KG1 (cell line): ENCODE measurements around the gene WNK2.
"Not testable (repeated sequence)": the region's sequence is repeated elsewhere in the genome, so short reads cannot be mapped to it uniquely, and the experiment has no call there.

Experiments
- DNase-seq: peaks from one replicate; lab custom pipeline; 2025; lab: John Stamatoyannopoulos, UW

WNK2 gene

GRCh38 chr9:93183663-93184431 lies at the start of gene WNK2:
WNK2 (plus strand) TSS chr9:93184139; CDS start chr9:93184930, 791 bp downstream.
- DNase-seq, result no peak

DNA sequence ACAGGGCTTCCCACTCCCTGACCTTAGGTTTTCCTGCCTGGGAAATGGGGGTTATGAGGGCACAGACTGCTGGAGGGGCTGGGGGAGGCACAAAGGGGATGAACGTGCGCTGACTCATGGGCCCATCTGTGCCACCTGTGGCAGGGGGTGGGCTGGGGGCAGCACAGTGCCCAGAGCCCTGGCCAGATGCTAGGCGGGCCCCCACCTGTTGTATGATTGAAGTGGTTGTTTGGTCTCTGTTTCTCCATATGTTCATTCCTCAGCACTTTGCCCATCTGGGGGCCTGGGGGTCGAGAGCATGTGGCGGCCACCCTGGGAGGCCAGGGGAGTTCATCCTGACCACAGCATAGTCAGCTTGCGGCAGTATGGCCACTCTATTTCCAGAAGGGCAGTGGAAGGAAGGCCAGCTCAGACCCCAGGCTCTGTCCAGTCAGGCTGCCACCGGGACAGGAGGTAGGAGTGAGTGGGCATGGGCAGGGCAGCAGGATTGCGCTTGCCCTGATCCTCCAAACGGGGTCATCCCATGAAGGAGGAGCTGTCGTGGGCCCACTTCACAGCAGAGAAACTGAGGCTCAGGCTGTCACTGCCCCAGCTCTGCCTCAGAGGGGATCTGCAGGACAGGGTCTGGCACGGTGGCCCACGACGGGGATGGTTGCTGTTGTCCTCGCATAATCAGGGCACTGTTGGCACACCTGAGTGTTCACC lies 49.0 kb upstream of the WNK2 start:
- no peak for DNase-seq

DNA sequence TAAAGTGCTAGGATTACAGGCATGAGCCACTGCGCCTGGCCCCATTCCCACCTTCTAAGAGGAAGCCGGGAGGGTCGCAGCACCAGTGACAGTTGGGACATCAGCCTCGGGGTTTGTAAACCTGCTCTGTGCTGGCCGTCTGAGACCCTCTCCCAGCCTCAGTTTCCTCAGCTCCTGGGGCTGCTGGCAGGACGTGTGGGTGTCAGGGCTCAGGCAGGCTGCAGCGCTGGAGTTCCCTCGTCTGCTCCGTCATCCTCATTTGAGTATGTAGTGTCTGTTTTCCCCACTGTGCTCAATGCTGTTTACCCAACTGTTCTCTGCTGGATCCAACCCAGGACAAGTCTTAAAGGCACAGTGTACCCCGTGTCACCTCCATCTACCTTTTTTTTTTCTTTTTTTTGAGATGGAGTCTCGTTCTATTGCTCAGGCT lies 47.9 kb upstream of the WNK2 start:
- no peak for DNase-seq

DNA sequence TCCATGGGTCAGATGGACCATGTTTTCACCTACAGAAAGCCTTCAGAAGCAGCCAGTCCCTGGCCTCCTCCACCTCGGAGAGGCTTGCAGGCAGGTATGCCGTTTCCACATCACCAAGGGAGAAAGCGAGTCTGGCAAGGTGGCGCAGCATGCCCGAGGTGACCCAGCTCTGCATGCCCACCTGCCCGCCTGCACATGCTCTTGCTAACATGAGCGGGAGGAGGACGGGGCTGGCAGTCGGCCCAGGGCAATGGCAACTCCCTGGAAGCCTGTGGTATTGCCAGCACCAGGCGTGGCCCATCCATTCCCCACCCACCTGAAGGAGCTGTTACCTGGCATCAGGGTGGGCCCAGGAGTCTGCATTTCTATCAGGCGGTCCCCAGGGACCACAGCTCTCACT lies 46.6 kb upstream of the WNK2 start:
- DNase-seq, result no peak

DNA sequence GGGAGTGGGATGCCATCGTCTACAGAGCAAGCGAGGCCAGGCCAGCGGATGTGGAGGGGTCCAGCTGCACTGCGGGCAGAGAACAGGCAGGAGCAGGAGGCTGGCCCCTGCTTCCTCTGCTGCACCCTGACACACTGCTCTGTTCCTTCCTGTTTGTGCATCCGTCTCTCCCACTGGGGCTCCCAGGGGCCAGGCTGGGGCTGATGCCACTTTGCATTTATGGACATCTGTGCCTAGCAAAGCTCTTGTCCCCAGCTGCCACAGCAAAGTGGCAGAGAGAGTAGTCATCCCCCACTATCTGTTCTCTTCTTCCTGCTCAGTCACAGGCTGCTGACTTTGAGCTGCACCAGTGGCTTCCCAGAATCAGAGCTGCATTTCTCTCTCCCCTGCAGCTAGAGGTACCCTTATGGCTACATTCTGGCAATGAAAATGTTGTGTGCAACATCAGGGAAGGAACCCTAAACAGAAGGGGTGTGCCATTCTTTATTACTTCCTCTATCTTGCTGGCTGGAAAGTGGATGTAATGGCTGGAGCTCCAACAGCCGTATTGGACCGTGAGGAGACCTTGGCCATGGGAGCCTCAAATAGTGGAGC lies 45.7 kb upstream of the WNK2 start:
- DNase-seq, result no peak

- DNase-seq, result no peak
Observed at GRCh38 chr9:93139365-93140182, 44.4 kb upstream of the WNK2 start.

- DNase-seq, result no peak
Observed at GRCh38 chr9:93141771-93142483, 42.0 kb upstream of the WNK2 start.

GRCh38 chr9:93143830-93144530 lies 40.0 kb upstream of the WNK2 start:
- peak; percentile 16 for DNase-seq

DNA sequence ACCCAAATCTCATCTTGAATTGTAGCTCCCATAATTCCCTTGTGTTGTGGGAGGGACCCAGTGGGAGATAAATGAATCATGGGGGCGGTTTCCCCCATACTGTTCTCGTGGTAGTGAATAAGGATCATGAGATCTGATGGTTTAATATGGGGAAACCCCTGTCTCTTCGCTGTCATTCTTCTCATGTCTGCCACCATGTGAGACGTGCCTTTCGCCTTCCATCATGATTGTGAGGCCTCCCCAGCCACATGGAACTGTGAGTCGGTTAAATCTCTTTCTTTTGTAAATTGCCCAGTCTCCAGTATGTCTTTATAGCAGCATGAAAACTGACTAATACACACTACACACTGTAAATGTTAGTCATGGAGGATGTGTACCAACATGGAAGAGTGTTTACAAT lies 37.2 kb upstream of the WNK2 start:
- DNase-seq, result not testable (repeated sequence)

GRCh38 chr9:93147632-93148031 lies 36.3 kb upstream of the WNK2 start:
- no peak for DNase-seq

- DNase-seq, result no peak
Observed at GRCh38 chr9:93148721-93149120, 35.2 kb upstream of the WNK2 start.

- DNase-seq, result no peak
Observed at GRCh38 chr9:93149361-93149760, 34.6 kb upstream of the WNK2 start.

DNA sequence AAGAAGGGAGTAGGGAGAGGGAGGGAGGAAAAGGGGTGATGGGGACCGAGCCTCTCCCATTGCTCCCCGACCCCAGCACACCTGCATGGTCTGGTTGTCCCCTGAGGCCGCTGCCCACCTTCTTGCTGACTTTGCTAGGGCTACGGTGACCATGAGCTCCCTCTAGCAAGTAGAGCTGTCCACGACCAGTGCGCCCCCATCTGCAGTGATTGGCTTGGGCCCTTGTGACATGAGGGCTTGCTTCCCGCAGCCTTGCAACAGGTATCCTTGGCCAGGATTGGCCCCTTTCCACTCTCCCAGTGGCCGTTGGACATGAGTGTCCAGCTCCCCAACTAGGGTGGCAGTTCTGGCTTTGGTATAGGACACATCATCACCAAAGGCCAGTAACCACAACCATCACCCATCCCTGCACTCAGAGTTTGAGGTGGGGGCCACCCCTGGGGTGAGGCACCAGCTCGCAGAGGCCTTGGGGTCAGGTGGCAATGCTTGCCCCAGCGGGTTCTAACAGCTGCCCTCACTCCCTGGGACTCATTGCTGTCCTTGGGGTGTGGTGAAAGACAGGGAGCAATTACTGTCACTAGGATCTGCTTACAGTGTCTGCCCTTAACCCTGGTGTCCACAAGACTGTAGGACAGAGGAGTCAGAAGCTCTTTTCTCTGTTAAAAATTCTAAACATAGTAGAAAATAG lies 32.7 kb upstream of the WNK2 start:
- no peak for DNase-seq

DNA sequence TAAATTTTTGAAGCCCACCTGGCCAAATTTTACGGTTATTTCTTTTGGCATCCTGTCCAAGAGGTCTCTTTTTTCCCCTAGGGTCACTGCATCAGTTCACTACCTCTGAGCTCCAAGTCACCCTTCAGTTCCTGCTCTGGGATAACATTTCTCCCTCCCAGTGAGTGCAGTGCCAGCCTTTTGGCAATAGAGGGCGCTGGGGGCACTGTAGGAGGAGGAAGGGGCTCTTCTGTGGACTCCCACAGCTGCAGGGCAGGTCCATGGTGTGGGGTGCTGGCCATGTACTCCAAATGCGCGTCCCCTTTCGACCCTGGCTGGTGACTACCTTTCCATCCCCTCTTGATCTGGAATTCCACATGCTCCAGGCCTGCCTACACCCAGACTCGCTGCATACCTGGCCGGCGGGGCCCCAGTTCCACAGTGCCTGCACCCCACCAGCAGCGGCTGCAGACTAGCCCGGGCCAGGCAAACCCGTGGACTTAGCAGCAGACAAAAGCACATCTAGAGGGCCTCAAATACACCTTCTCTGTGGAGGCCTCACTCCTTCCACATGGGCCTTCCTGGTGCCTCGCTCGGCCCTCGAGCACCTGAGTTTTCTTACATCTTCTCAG lies 29.5 kb upstream of the WNK2 start:
- peak; percentile 4 for DNase-seq

DNA sequence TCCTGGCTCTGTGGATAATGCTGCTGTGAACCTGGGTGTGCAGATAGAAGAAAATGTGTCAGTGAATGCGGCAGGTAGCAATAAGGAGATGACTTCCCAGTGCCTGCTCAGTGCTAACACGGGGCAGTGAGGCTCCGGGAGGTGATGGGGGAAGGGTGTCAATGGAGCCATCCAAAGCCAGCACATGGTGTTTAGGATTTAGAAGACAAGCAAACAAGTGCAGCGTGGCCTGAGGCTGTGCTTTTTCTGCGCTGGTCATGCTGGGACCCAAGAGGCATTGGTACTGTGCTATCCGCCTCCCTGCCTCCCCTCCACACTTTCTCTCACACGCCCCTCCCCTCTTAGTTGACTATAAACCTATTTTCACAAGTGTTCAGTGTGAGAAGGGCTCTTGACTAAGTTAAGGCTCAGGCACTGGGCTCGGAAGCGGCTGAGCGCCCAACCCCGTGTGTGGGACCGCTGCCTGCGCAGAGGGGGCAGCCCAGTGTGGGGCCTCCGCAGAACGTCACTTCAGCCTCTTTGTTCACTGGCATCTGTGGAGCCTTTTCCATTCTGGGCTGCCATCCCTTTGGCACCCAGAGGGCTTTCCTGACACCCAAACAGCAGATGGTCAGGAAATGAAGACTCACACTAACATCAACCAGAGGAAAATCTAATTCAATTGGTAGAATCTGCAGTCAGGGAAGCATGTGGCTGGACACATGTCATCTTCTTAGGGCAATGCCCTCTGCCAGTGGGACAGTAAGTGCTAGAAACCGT lies 28.0 kb upstream of the WNK2 start:
- no peak for DNase-seq

- no peak for DNase-seq
Observed at GRCh38 chr9:93156475-93157008, 27.4 kb upstream of the WNK2 start.

DNA sequence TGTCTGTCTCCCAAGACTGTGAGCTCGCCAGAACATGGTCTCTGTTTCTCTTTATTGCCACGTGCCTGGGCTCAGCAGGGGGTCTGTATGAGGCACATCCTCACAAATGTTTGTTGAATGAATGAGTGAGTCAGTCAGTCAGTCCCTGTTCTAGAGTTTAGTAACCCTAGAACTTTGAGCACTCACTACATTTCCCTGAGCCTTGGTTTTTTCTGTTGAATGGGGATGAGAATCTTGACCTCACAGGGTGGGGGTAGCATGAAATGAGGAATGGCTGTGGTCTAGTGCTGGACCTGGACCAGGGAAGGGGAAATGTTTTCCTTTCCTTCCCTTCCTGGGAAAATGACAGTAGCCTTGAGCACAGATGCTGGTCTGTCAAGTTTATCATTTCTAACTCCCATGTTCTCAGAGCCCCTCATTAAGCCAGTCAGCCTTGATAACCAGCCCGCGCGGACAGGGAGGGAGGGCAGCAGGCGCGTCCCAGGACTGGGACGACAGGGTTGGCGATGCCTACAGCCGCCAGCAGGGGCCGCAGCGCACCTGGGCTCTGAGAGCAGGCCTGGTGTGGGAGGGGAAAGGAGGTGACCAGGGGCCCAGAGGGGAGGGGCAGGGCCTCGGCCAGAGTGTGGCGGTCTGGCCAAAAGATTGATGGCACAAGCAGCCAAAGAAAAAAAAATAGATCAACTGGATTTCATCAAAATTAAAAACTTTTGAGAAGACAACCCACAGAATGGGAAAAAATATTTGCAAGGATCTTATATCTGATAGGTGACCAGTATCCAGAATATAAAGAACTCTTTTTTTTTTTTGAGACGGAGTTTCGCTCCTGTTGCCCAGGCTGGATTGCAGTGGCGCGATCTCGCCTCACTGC lies 24.1 kb upstream of the WNK2 start:
- DNase-seq, result peak; percentile 34
